HepG2 (cell line): ENCODE measurements around the gene AFF2. TPM values are rescaled to one million over a fixed set of nuclear protein-coding genes. Genes with fewer than 3 reads are reported as not detected.

Source experiments
- ATAC-seq: fragments of 200-7000 bp; cut with Tn5 transposase; 3 replicates; pipeline ENCODE4 v1.9.1; 2020; ENCODE audit warnings: mild to moderate bottlenecking, moderate library complexity
- BruUV-seq: library from RNA; stranded (reverse); fragments of 400-500 nt; replicated peaks from 2 replicates; lab custom pipeline; 2021; lab: Mats Ljungman, UMichigan
- CTCF ChIA-PET: fragments of 300-600 bp; formaldehyde crosslinking; extraction: SDS; loops from one replicate; lab custom pipeline; 2021; ENCODE audit warnings: low total read pairs, inconsistent platforms, low intra/inter-chr PET ratio; lab: Yijun Ruan, JAX
- POLR2A ChIA-PET: fragments of 350-600 bp; sonication (Branson Sonifier 250); formaldehyde crosslinking; loops from one replicate; lab custom pipeline; 2020; ENCODE audit warnings: antibody characterized with exemption, inconsistent platforms; lab: Yijun Ruan, JAX
- DNase-seq: peaks from one replicate; pipeline ENCODE4 v3.0.0-alpha.2; 2015; ENCODE audit warnings: low spot score
- FAIRE-seq: peaks from 3 replicates; lab custom pipeline; 2011; peaks lifted over from hg19 to GRCh38; lab: Jason Lieb, UNC
- H2AFZ ChIP-seq: one replicate; pipeline ENCODE4 v1.6.1; 2011; ENCODE audit warnings: low read length, inconsistent platforms
- H3K27ac ChIP-seq: fragments of 300-600 bp; 3 replicates; pipeline ENCODE4 v1.8.0; 2011; ENCODE audit warnings: mixed run types, mild to moderate bottlenecking, mixed read lengths, low read length, inconsistent platforms; ENCODE audit not compliant: insufficient read depth; ENCODE audit errors: extremely low read length
- H3K27me3 ChIP-seq, 2 experiments: fragments of 200-600 bp in 1 of 2; 2 replicates in 1 of 2; 3 replicates in 1 of 2; pipeline versions ENCODE4 v1.6.0 to v1.8.0; 2011; ENCODE audit warnings: low read length in 2 of 2, mild to moderate bottlenecking in 2 of 2, moderate library complexity in 2 of 2, inconsistent platforms in 1 of 2; ENCODE audit not compliant: insufficient read depth in 2 of 2, control insufficient read depth in 1 of 2
- H3K36me3 ChIP-seq, 2 experiments: fragments of 200-600 bp in 1 of 2; replicated peaks in 1 of 2; 2 replicates in 1 of 2; 3 replicates in 1 of 2; pipeline versions ENCODE4 v1.5.1 to v1.8.0; 2011; ENCODE audit warnings: low read length in 2 of 2, inconsistent platforms in 1 of 2; ENCODE audit not compliant: insufficient read depth in 2 of 2, control insufficient read depth in 1 of 2
- H3K4me1 ChIP-seq: 2 replicates; pipeline ENCODE4 v1.5.1; 2012; ENCODE audit warnings: low read length, inconsistent platforms; ENCODE audit not compliant: insufficient read depth
- H3K4me2 ChIP-seq: 2 replicates; pipeline ENCODE4 v1.6.0; 2011; ENCODE audit warnings: low read depth, low read length, inconsistent platforms
- H3K4me3 ChIP-seq, 3 experiments: fragments of 200-600 bp in 1 of 3; sonication (generic), shearing (Covaris generic) in 1 of 3; replicated peaks in 1 of 3; 2 replicates each; pipeline ENCODE4 v1.5.1; 2011 to 2016; ENCODE audit warnings: low read length in 3 of 3, inconsistent platforms in 2 of 3, low read depth in 2 of 3, mild to moderate bottlenecking in 2 of 3, control low read depth in 1 of 3, mixed read lengths in 1 of 3; ENCODE audit not compliant: insufficient read depth in 1 of 3
- H3K79me2 ChIP-seq: one replicate; pipeline ENCODE4 v1.6.1; 2011; ENCODE audit warnings: low read length, inconsistent platforms; ENCODE audit not compliant: insufficient read depth
- H3K9ac ChIP-seq: 2 replicates; pipeline ENCODE4 v1.6.0; 2011; ENCODE audit warnings: mild to moderate bottlenecking, low read depth, low read length, inconsistent platforms; ENCODE audit not compliant: insufficient read depth
- H3K9me3 ChIP-seq: 2 replicates; pipeline ENCODE4 v1.5.1; 2012; ENCODE audit warnings: mild to moderate bottlenecking, low read length
- H4K20me1 ChIP-seq: 2 replicates; pipeline ENCODE4 v1.6.0; 2011; ENCODE audit warnings: inconsistent platforms, mild to moderate bottlenecking, low read length, moderate library complexity; ENCODE audit not compliant: insufficient read depth
- ADNP ChIP-seq: sonication (generic); formaldehyde crosslinking; IDR thresholded peaks from 2 replicates; pipeline ENCODE4 v1.4.0; 2020; ENCODE audit warnings: missing genetic modification reagents
- CC2D1A ChIP-seq: sonication (generic); formaldehyde crosslinking; IDR thresholded peaks from 2 replicates; pipeline ENCODE4 v1.8.1; 2023; ENCODE audit warnings: mild to moderate bottlenecking, missing genetic modification reagents
- NFRKB ChIP-seq: fragments of 450-650 bp; IDR thresholded peaks from 2 replicates; pipeline ENCODE4 v1.6.1; 2017
- NR1H2 ChIP-seq: sonication (generic); formaldehyde crosslinking; IDR thresholded peaks from 2 replicates; pipeline ENCODE4 v1.8.1; 2022; ENCODE audit warnings: low read depth, missing genetic modification reagents, borderline replicate concordance
- ZFP82 ChIP-seq: sonication (generic); formaldehyde crosslinking; IDR thresholded peaks from 2 replicates; pipeline ENCODE4 v1.5.1; 2020; ENCODE audit warnings: mild to moderate bottlenecking, missing genetic modification reagents, borderline replicate concordance
- ZFP91 ChIP-seq: sonication (generic); formaldehyde crosslinking; IDR thresholded peaks from 2 replicates; pipeline ENCODE4 v1.9.0; 2022; ENCODE audit warnings: missing genetic modification reagents, mild to moderate bottlenecking, borderline replicate concordance
- ZNF44 ChIP-seq: sonication (generic); formaldehyde crosslinking; IDR thresholded peaks from 2 replicates; pipeline ENCODE4 v1.5.1; 2020; ENCODE audit warnings: mild to moderate bottlenecking, missing genetic modification reagents
- ZNF7 ChIP-seq: IDR thresholded peaks from 2 replicates; pipeline ENCODE4 v1.6.1; 2016; ENCODE audit warnings: missing biosample characterization, missing genetic modification reagents
- ZNF816 ChIP-seq: sonication (generic); formaldehyde crosslinking; IDR thresholded peaks from 2 replicates; pipeline ENCODE4 v1.8.0; 2022; ENCODE audit warnings: missing genetic modification reagents, mild to moderate bottlenecking, borderline replicate concordance
- WGBS: methylation state at CpG from one replicate; pipeline ENCODE4 v1.1.6; 2017; ENCODE audit warnings: low lambda C conversion rate; 5-methylcytosine and 5-hydroxymethylcytosine counted together
- in situ Hi-C: cut with HindIII; loops from 2 replicates; pipeline ENCODE4 v1.10.0; 2017; ENCODE audit warnings: low pct_unique_long_range_greater_than_20kb; ENCODE audit not compliant: extremely low pct_ligation_motif_present
- intact Hi-C: fragments of 100-400 bp; cut with micrococcal nuclease; formaldehyde crosslinking; loops from one replicate; pipeline ENCODE4 v1.10.0; 2022; ENCODE audit not compliant: unreplicated experiment
- polyA plus RNA-seq, 8 experiments: library from polyadenylated mRNA; depleted of rRNA in 3 of 8; stranded (reverse) in 7 of 8; unstranded in 1 of 8; fragments of >200 nt; fragmentation: Illumina TruSeq in 4 of 8; extraction: Trizol in 4 of 8; gene quantifications; 2 replicates each; pipeline versions ENCODE4 v1.2.1 to v1.2.3, GENCODE V29; 2011 to 2016; ENCODE audit warnings: low read depth in 4 of 8, missing spikeins in 1 of 8, mixed read lengths in 1 of 8; ENCODE audit not compliant: insufficient read depth in 1 of 8
- total RNA-seq, 5 experiments: library from RNA; depleted of rRNA; stranded (reverse); fragments of >200 nt; fragmentation: Illumina TruSeq; extraction: Trizol; gene quantifications; 2 replicates each; pipeline ENCODE4 v1.2.3, GENCODE V29; 2016; ENCODE audit warnings: low read depth in 1 of 5
- TF ChIP-seq, protein P1 (sequence below): sonication (generic); formaldehyde crosslinking; IDR thresholded peaks from 2 replicates; pipeline ENCODE4 v1.9.0; 2021; ENCODE audit warnings: missing genetic modification reagents, mild to moderate bottlenecking, borderline replicate concordance

Gene AFF2
- total and polyA plus RNA-seq, 2 of the 13 experiments (the other 11 are each of a cell fraction or from before 2014, with no cell fraction given): not detected

DNA sequence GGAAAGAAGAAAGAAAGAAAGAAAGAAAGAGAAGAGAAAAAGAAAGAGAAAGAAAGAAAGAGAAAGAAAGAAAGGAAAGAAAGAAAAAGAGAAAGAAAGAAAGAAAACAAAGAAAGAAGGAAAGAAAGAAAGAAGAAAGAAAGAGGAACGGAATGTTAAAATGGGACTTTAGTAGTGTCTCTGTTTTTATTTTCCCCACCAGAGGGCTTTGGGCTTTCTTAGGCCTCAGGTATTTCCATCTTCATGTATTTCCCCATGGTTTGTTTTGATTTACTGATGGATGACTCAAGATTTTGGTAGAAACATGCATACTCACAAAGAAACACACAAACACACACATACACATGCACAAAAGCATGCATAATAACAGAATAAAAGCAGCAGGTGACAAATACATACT is 181.2 kb downstream of the AFF2 start:
- intact Hi-C loops: no loop called here

More for the DNA sequence above, 181.2 kb downstream of the AFF2 start:
- Histone ChIP-seq H3K79me2 (no peaks in the 10 kb centered on the region), H2AFZ (no peak overlapping the region), H4K20me1 (no peaks in the 10 kb centered on the region), H3K27ac (no peak overlapping the region), H3K9me3 (no peaks in the 10 kb centered on the region), H3K4me1 (no peaks in the 10 kb centered on the region), H3K27me3 (no peaks in the 10 kb centered on the region), H3K9ac (no peak overlapping the region), H3K4me3 (no peak overlapping the region), H3K4me2 (no peak overlapping the region), H3K36me3 (no peaks in the 10 kb centered on the region)
- FAIRE-seq (no peak), ATAC-seq (no peak), DNase-seq (no peak)
- in situ Hi-C loops: no loop called here
- TF ChIP-seq ZNF7 (CRISPR knock-in tag): no peak
- no peak for TF ChIP-seq ZNF816
- TF ChIP-seq ZNF44: no peak
- TF ChIP-seq ZFP82: no peak
- TF ChIP-seq, protein P1, sequence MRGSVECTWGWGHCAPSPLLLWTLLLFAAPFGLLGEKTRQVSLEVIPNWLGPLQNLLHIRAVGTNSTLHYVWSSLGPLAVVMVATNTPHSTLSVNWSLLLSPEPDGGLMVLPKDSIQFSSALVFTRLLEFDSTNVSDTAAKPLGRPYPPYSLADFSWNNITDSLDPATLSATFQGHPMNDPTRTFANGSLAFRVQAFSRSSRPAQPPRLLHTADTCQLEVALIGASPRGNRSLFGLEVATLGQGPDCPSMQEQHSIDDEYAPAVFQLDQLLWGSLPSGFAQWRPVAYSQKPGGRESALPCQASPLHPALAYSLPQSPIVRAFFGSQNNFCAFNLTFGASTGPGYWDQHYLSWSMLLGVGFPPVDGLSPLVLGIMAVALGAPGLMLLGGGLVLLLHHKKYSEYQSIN: no peak
- no peak for TF ChIP-seq NR1H2 (CRISPR knock-in tag)
- TF ChIP-seq ZFP91 (CRISPR knock-in tag): no peak
- TF ChIP-seq CC2D1A (CRISPR knock-in tag): no peak
- no peak for TF ChIP-seq ADNP
- TF ChIP-seq NFRKB: no peak
- no TSS peak for BruUV-seq
- 6% methylated on average over 1 of the region's 1 CpG for WGBS
- ChIA-PET POLR2A (no interaction called here), CTCF (no interaction called here)
